Esophagus muscularis mucosa (tissue), 4 donors: ENCODE data around the gene BICD2. TPM values are rescaled to one million over a fixed set of nuclear protein-coding genes. Genes with fewer than 3 reads are reported as not detected.

Source experiments
- DNase-seq: peaks from one replicate; pipeline ENCODE4 v3.0.0-alpha.2; 2017; ENCODE audit errors: extremely low spot score
- H3K27ac ChIP-seq, 4 donors: fragments of 200-600 bp; sonication (generic); replicated peaks in 1 of 4; 1 replicate in 3 of 4; 2 replicates in 1 of 4; pipeline ENCODE4 v1.5.1; 2016 to 2019; ENCODE audit warnings: mild to moderate bottlenecking in 1 of 4
- H3K27me3 ChIP-seq, 4 donors: fragments of 200-600 bp; sonication (generic); one replicate each; pipeline versions ENCODE4 v1.5.1 to v1.6.0; 2016 to 2019
- H3K36me3 ChIP-seq, 4 donors: fragments of 200-600 bp; sonication (generic); one replicate each; pipeline ENCODE4 v1.5.1; 2016 to 2019
- H3K4me1 ChIP-seq, 4 donors: fragments of 200-600 bp; sonication (generic); one replicate each; pipeline ENCODE4 v1.5.1; 2016 to 2019
- H3K4me3 ChIP-seq, 4 donors: fragments of 200-600 bp; sonication (generic); 1 replicate in 2 of 4; 2 replicates in 2 of 4; pipeline ENCODE4 v1.5.1; 2016 to 2019; ENCODE audit warnings: mild to moderate bottlenecking in 4 of 4, moderate library complexity in 1 of 4
- H3K9me3 ChIP-seq, 4 donors: fragments of 200-600 bp; sonication (generic); 1 replicate in 3 of 4; 2 replicates in 1 of 4; pipeline ENCODE4 v1.5.1; 2016 to 2019
- CTCF ChIP-seq, 3 experiments: fragments of 200-600 bp in 2 of 3; fragments of 450-650 bp in 1 of 3; sonication (generic) in 2 of 3; IDR thresholded peaks; one replicate each; pipeline ENCODE4 v1.5.1; 2017 to 2019; ENCODE audit warnings: antibody characterized with exemption in 3 of 3, mild to moderate bottlenecking in 2 of 3, moderate library complexity in 1 of 3
- EP300 ChIP-seq: sonication (generic); formaldehyde crosslinking; IDR thresholded peaks from one replicate; pipeline ENCODE4 v1.6.1; 2017; ENCODE audit warnings: antibody characterized with exemption
- POLR2A ChIP-seq: fragments of 450-650 bp; IDR thresholded peaks from one replicate; pipeline ENCODE4 v1.6.1; 2017; ENCODE audit warnings: antibody characterized with exemption, moderate library complexity, mild to moderate bottlenecking, low read depth
- POLR2AphosphoS5 ChIP-seq, 2 donors: sonication (generic); formaldehyde crosslinking; IDR thresholded peaks; one replicate each; pipeline ENCODE4 v1.6.1; 2017; ENCODE audit warnings: antibody characterized with exemption in 2 of 2
- WGBS: methylation state at CpG from one replicate; pipeline ENCODE4 v1.1.5; 2018; 5-methylcytosine and 5-hydroxymethylcytosine counted together
- intact Hi-C: fragments of 100-400 bp; cut with DNase I; formaldehyde crosslinking; loops from one replicate; pipeline ENCODE4 v1.15.1; 2023
- total RNA-seq, 4 donors: library from RNA; depleted of rRNA; stranded (reverse); fragments of >200 nt; gene quantifications; one replicate each; pipeline versions ENCODE4 v1.1.0 to v1.2.1, GENCODE V29; 2016

Gene BICD2
- total RNA-seq, 4 donors from 2014 or later, result 44.0 to 72.5 (median 57.3) TPM

- DNase-seq, result no peak
- H3K36me3 ChIP-seq, result no peaks in the 10 kb centered on the region
- TF ChIP-seq POLR2A (no peak), CTCF (IDR thresholded peaks at IDR 0.05) (no peak), EP300 (no peak), POLR2AphosphoS5 (IDR thresholded peaks at IDR 0.05) (no peak)
- no peak overlapping the region for H3K4me3 ChIP-seq
- no peaks in the 10 kb centered on the region for H3K9me3 ChIP-seq
- WGBS, result 97% methylated on average over 2 of the region's 2 CpGs
- H3K27ac ChIP-seq, result no peak overlapping the region
- no peaks in the 10 kb centered on the region for H3K4me1 ChIP-seq
- no peaks in the 10 kb centered on the region for H3K27me3 ChIP-seq
- intact Hi-C loops, result no loop called here
Measured at GRCh38 chr9:92781899-92782298, 17.3 kb upstream of the BICD2 start.

GRCh38 chr9:92780206-92780605, 15.6 kb upstream of the BICD2 start:
- Histone ChIP-seq H3K4me3 (no peak overlapping the region), H3K27me3 (no peaks in the 10 kb centered on the region), H3K27ac (no peak overlapping the region), H3K9me3 (no peaks in the 10 kb centered on the region), H3K36me3 (no peaks in the 10 kb centered on the region), H3K4me1 (no peaks in the 10 kb centered on the region)
- no peak for DNase-seq
- intact Hi-C loops, result no loop called here
- no peak for TF ChIP-seq EP300
- TF ChIP-seq POLR2A, result no peak
- TF ChIP-seq CTCF (IDR thresholded peaks at IDR 0.05), result no peak
- TF ChIP-seq POLR2AphosphoS5 (IDR thresholded peaks at IDR 0.05), result no peak

- Histone ChIP-seq H3K9me3 (no peaks in the 10 kb centered on the region), H3K36me3 (no peaks in the 10 kb centered on the region), H3K4me1 (peaks cover 0 to 4% (median 2%) of the 10 kb centered on the region in 4 donors), H3K27me3 (no peaks in the 10 kb centered on the region), H3K4me3 (no peak overlapping the region), H3K27ac (no peak overlapping the region)
- TF ChIP-seq POLR2A (no peak), EP300 (no peak), POLR2AphosphoS5 (IDR thresholded peaks at IDR 0.05) (no peak), CTCF (IDR thresholded peaks at IDR 0.05) (no peak)
- no peak for DNase-seq
- WGBS, result 76% methylated on average over 5 of the region's 5 CpGs
- intact Hi-C loops, result no loop called here
Measured at GRCh38 chr9:92775466-92775865, 10.8 kb upstream of the BICD2 start.

- DNase-seq, result no peak
- no peaks in the 10 kb centered on the region for H3K36me3 ChIP-seq
- H3K4me1 ChIP-seq, result peaks cover 0 to 13% (median 5%) of the 10 kb centered on the region in 4 donors
- WGBS, result 88% methylated on average over 1 of the region's 1 CpG
- TF ChIP-seq EP300 (no peak), POLR2AphosphoS5 (IDR thresholded peaks at IDR 0.05) (no peak), CTCF (IDR thresholded peaks at IDR 0.05) (no peak), POLR2A (no peak)
- no peaks in the 10 kb centered on the region for H3K9me3 ChIP-seq
- H3K4me3 ChIP-seq, result no peak overlapping the region
- intact Hi-C loops, result no loop called here
- no peak overlapping the region for H3K27ac ChIP-seq
- H3K27me3 ChIP-seq, result no peaks in the 10 kb centered on the region
Measured at GRCh38 chr9:92774274-92774673, 9.6 kb upstream of the BICD2 start.

GRCh38 chr9:92773810-92774209, 9.2 kb upstream of the BICD2 start:
- WGBS, result 92% methylated on average over 3 of the region's 3 CpGs
- Histone ChIP-seq H3K4me3 (no peak overlapping the region), H3K27ac (no peak overlapping the region), H3K4me1 (peaks cover 0 to 17% (median 5%) of the 10 kb centered on the region in 4 donors), H3K27me3 (no peaks in the 10 kb centered on the region), H3K9me3 (no peaks in the 10 kb centered on the region), H3K36me3 (no peaks in the 10 kb centered on the region)
- DNase-seq, result no peak
- intact Hi-C loops, result no loop called here
- TF ChIP-seq POLR2AphosphoS5 (IDR thresholded peaks at IDR 0.05) (no peak), POLR2A (no peak), EP300 (no peak), CTCF (IDR thresholded peaks at IDR 0.05) (no peak)
